HG03135 (cell line): Measurements from ENCODE around the gene GIMAP2.
A peak's percentile ranks its signal among the peaks of the same experiment; 100 is the strongest.

Experiments
- ATAC-seq: cut with Tn5 transposase; IDR thresholded peaks from one replicate; pipeline ENCODE4 v1.9.1; 2021; ENCODE audit warnings: mild to moderate bottlenecking, moderate library complexity; ENCODE audit not compliant: unreplicated experiment

The GIMAP2 gene

DNA sequence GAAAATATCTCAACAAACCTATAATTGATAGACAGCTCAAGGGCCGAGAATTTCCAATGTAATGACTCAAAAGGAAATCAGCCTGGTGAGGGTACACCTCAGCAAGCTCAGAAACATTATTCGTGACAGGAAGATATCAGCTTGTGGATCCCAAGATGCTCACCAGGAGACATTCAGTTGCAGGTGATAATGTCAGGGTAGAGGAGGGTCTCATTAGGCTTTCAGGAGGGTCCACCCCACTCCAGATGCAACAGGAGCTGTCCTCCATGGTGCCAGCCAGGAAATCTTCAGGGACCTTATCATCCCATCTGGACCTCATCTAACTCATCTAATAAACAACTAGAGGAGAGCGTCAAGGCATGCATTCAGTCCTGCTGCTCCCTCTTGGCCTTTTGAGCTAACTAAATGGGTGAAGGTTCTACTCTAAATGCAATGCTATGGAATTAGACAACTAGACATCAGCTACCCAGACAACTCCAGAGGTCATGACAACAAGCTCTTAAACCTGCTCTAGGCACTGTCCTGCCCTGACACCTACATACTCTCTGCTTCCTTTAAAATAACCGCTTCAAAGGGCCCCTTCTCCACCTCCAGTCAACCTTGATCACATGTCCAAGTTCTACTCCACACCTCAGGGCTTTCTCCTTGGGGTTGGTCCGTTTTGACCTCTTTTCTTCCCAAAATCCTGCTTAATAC, 47.4 kb downstream of the GIMAP2 start:
- no peak for ATAC-seq

DNA sequence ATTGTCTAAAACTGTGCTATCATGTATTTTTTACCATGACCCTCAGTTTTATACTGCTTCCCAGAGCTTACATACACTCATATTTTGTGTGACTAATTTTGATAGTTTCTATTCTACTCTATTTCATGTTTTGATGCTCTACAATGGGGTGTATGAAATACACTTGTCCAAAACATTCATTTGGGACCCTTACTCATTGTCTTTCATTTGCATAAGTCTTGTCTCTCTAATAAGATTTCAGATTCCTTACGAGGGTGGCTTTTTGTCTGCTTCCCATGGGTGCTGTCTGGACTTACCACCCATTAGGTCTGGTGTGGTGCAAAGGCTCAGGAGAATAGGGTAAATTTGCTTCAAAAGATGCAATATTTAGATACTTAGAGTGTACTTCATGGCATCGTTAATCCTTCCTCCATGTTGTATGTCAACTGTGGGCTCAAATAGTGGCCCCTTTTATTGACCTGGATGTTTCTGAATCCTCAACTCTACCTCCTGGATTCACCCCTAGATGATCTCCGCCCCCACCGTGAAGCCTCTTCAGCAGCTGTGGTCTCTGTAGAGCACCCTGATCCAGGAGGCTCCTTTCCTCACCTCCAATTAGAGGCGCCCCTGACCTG, 48.1 kb downstream of the GIMAP2 start:
- no peak for ATAC-seq

DNA sequence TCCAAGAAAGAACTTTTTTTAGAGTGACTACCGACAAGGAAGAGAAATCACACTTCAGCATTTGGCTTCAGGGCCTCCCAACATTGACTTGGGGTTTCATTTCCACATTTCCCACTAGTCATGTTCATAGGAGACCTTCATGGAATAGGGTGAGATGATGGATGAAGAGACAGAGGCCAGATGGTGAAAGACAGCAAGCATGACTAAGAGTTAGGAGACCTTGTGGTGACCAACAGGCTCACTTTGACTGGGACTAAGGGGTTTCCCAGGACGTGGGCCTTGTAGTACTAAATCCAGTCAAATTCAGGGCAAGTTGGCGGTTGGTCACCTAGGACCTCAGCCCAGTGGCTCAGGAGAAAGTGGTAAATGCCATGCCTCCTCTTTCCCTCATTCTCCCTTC, 48.7 kb downstream of the GIMAP2 start:
- no peak for ATAC-seq

DNA sequence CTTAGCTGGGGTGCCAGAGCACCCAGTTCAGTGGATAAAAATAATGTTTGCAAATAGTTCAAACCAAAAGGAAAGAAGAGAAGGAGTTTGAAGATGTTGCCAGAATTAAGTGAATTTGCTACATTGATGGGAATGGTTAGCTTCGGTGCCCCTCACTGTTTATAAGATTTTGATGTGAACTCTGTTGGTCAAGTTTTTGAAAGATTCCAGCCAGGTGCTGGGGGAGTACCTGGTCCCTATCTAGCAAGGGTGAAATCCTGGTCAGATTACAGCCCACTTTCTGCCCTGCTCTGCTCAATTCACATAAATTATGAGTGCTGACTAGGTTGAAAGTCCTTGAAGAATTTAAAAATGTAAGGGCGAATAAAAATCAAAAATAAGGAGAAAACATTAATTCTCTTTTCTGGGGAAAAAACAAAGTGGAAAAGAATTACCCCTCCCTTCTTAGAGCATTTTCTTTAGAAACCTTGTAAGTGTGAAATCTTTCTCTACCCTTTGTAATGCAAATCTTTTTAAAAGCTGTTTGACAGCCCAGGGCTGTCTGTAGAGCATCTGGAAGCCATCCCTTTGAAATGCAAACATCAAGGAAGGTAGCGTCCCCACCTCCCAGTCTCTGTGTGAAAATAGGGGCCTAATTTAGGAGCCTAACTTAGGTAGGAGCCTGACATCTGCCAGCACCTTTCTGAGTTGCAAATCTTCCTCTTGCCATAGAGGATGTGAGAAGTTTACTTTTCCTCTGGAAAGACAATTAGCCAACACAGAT, 50.3 kb downstream of the GIMAP2 start:
- no peak for ATAC-seq

DNA sequence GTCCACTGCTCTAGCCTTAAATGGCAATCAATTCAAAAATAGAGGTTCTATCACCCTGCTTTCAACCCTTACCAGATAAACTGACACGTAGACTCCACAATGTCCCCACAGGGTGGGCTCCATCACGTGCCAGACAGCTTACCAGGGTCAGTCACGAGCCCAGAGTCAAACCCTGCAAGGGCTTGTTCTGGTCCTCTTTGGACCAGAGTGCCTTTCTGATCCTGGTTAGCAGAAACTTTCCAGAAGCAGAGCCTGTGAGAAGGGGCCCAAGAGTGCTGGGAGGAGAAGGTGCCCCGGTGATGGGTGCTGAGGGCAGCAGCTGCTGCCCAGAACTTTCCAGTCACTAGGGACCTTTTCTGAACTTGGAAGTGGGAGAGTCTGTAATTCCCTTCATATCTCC, 51.4 kb downstream of the GIMAP2 start:
- ATAC-seq, result peak; percentile 29

DNA sequence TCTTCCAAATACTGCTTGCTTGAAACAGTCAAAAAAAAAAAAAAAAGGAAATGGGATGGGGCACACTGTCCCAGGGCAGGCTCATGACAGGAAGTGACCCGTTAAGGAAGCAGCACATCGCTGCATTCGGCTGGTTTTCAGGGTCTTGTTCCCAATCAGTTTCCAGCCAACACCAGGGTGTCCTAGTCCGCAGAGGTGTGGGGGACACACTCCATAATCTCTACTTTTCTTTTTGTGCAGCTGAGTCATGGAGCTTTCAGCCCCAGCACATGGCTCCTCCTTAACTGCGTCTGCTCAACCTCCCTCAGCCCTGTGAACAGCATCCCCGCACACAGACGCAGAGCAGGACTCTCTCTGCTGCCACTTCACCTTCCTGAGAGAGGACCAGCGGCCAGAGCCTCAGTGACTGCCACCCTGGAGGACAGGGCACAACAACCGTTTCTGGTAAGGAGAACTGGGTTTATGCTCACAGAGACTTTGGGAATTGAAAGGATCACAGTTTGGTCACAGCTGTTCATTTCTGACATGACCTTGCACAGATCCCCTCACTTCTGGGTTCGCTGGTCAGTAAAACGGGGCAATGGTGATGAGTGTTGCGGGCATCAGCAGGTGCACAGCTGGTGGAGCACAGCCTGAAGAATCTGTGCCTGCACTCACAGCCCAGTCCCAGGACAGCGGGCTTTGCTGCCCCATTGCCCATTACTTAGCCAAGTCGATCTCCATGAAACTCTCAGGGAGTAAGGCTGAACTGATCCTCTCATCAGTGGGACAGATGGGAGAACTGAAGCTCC, 52.0 kb downstream of the GIMAP2 start, which contains the start of gene GIMAP5:
GIMAP5 (plus strand) TSS at position 154 of the 791 bp plus-strand sequence. CDS start 3,467 bp downstream, outside the sequence.
- peak; percentile 76 for ATAC-seq

DNA sequence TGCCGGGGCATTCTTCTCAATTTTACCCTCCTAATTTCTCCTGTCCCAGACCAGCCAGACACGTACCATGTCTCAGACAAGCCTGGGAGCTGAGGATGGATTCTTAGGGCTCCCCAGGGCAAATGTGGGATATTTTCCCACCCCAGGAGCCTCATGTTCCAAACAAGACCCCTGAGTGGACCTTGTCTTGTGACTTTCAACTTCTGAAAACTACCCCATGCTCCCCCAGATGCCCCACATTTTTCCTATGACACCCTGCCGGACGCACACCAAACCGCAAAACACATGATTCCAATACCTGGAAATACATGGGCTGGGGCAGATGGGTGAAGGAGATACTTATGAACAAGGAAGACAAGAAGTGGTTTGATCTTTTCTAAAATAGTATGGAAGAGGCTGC, 52.6 kb downstream of the GIMAP2 start:
- ATAC-seq, result no peak

DNA sequence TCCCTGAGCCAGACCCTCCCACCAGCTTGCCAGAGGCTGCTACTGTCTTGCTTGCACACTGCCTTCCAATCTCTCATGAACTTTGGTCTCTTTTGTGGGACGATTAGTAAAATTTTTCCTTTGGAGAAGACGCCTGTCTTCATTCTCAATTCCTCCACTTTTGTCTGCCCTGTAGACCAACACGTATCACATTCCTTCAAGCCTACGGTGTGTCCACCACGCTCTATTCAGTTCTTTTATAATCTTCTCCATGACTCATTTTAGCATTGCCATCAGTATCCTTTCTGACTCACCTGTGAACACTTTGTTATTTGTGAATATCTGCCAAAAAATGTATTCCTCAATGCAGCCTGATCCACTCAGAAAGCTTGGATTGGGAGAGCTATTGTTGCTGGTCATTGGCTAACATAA, 53.1 kb downstream of the GIMAP2 start:
- ATAC-seq, result no peak

DNA sequence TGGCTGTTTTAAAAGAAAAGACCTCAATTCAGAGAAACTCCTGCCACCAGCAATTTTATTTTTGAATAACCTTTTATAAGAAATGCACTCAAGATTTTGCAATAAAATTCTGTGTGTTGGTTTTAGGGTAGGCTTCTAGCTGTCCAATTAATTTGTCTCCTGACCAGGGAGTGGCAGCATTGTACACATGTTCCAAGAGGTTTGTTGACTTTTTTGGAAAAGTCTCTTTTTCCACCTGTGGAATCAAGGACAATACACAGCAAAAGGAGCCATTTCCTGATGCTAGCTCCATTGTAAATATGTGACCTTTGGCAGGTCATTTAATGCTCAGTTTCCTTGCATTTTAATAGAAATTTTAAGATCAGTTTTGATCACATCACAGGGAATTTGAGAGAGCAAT, 53.5 kb downstream of the GIMAP2 start:
- ATAC-seq, result no peak

DNA sequence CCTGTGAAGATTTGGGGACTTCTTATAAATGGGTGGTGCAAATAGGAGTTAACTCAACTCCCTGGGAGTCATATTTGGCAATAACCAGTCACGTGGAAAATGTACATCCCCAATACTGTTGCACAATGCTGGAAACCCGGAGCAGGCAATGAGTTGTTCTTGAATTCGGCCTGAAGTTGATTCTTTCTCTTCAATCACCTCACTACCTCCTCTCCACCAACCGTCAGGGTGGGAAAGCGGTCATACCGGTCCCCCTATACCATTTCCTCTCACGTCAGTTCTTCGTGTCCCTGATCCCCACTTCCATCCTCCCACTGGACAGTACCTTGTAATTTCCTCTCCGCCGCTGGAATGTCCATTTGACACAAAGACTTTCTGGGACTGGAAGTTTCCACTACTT, 54.5 kb downstream of the GIMAP2 start:
- no peak for ATAC-seq

DNA sequence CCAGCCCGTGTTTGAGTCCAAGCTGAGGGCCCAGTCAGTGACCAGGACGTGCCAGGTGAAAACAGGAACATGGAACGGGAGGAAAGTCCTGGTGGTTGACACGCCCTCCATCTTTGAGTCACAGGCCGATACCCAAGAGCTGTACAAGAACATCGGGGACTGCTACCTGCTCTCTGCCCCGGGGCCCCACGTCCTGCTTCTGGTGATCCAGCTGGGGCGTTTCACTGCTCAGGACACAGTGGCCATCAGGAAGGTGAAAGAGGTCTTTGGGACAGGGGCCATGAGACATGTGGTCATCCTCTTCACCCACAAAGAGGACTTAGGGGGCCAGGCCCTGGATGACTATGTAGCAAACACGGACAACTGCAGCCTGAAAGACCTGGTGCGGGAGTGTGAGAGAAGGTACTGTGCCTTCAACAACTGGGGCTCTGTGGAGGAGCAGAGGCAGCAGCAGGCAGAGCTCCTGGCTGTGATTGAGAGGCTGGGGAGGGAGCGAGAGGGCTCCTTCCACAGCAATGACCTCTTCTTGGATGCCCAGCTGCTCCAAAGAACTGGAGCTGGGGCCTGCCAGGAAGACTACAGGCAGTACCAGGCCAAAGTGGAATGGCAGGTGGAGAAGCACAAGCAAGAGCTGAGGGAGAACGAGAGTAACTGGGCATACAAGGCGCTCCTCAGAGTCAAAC, 56.9 kb downstream of the GIMAP2 start:
- no peak for ATAC-seq
